Ovary (tissue), 9 donors: Measurements from ENCODE around the gene ADRM1. TPM values are rescaled to one million over a fixed set of nuclear protein-coding genes. Genes with fewer than 3 reads are reported as not detected.
A peak's percentile ranks its signal among the peaks of the same experiment; 100 is the strongest.

ENCODE experiments used
- DNase-seq, 5 donors: peaks; one replicate each; pipeline ENCODE4 v3.0.0-alpha.2; 2019 to 2020
- H3K27ac ChIP-seq, 2 donors: fragments of 200-600 bp; one replicate each; pipeline versions ENCODE4 v1.5.1 to v1.8.0; 2019 to 2022
- H3K27me3 ChIP-seq: fragments of 200-600 bp; one replicate; pipeline ENCODE4 v1.8.0; 2022
- H3K36me3 ChIP-seq: fragments of 200-600 bp; sonication (generic); one replicate; pipeline ENCODE4 v1.5.1; 2019
- H3K4me1 ChIP-seq: one replicate; pipeline ENCODE4 v1.8.1; 2013; ENCODE audit warnings: mild to moderate bottlenecking, moderate library complexity; ENCODE audit not compliant: insufficient read depth
- H3K4me3 ChIP-seq: fragments of 200-600 bp; sonication (generic); one replicate; pipeline ENCODE4 v1.5.1; 2017
- H3K9me3 ChIP-seq, 2 donors: fragments of 200-600 bp in 1 of 2; sonication (generic) in 1 of 2; one replicate each; pipeline versions ENCODE4 v1.5.1 to v1.8.1; 2013 to 2019; ENCODE audit warnings: mild to moderate bottlenecking in 1 of 2, moderate library complexity in 1 of 2
- CTCF ChIP-seq, 3 donors: fragments of 450-650 bp in 2 of 3; fragments of 200-600 bp in 1 of 3; IDR thresholded peaks; one replicate each; pipeline versions ENCODE4 v1.5.1 to v1.8.0; 2016 to 2022; ENCODE audit warnings: antibody characterized with exemption in 3 of 3, mild to moderate bottlenecking in 1 of 3
- EP300 ChIP-seq: sonication (generic); formaldehyde crosslinking; IDR thresholded peaks from one replicate; pipeline ENCODE4 v1.6.1; 2017; ENCODE audit warnings: antibody characterized with exemption
- POLR2A ChIP-seq: fragments of 450-650 bp; IDR thresholded peaks from one replicate; pipeline ENCODE4 v1.6.1; 2017; ENCODE audit warnings: antibody characterized with exemption, mild to moderate bottlenecking, moderate library complexity
- WGBS, 3 donors: extraction: QIAGEN DNeasy Blood & Tissue Kit in 1 of 3; methylation state at CpG; one replicate each; pipeline versions ENCODE4 v1.1.5 to v1.1.7; 2013 to 2017; 5-methylcytosine and 5-hydroxymethylcytosine counted together
- intact Hi-C, 4 donors: fragments of 100-400 bp; cut with DNase I; formaldehyde crosslinking; loops; one replicate each; pipeline versions ENCODE4 v1.11.0 to v1.15.1; 2022 to 2023
- polyA plus RNA-seq, 2 donors: library from polyadenylated mRNA; stranded (reverse); fragments of 200-250 nt in 1 of 2; fragments of 350-450 nt in 1 of 2; fragmentation: Illumina TruSeq in 1 of 2; extraction: RNeasy Lipid Tissue Mini Kit (QIAGEN cat#74804) in 1 of 2; gene quantifications; one replicate each; pipeline ENCODE4 v1.2.3, GENCODE V29; 2013 to 2014
- total RNA-seq, 7 donors: library from RNA; depleted of rRNA in 2 of 7; stranded (reverse); fragments of >200 nt in 2 of 7; fragmentation: NEBNext Ultra II Directional in 3 of 7; extraction: Animal tissue kit (Norgen Biotek cat#: 25700) in 3 of 7; gene quantifications; one replicate each; pipeline versions ENCODE4 v1.1.0 to v1.2.4, GENCODE V29; 2016 to 2023
- donor health status: DM: no; HTN: no; CAD: no; lungs with moderate emphysema.
- donor health status: DM: no; HTN: no; CAD: no.
- donor health status: Bipolar disorder and iron deficiency.
- donor health status: DM: yes; HTN: yes; CAD: no.
- donor health status: DM: no; HTN: no; CAD: no.
- donor health status: DM: yes; HTN: yes; CAD: no.

Gene ADRM1
- total and polyA plus RNA-seq, 9 donors, result 7.8 to 109 (median 55.2) TPM

DNA sequence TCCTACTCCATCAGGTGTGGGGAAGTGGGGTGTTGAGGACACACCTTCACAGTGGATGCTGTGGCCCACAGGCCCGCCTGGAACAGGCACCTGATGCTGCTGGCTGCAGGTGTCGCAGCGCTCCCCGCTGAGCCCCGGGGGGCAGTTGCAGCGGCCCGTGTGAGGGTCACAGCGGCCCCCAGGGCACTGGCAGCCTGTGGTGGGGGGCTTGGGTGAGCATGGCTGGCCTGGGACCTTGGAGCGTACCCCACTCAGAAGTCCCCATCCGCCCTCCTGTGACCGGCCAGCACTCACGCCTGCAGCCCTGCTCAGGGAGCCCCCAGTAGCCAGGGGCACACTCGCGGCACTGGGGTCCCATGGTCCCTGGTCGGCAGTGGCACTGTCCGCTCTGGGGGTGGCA is 19.2 kb downstream of the ADRM1 start:
- H3K27ac ChIP-seq, result no peak overlapping the region
- no peak for DNase-seq
- no peaks in the 10 kb centered on the region for H3K9me3 ChIP-seq
- H3K4me1 ChIP-seq, result peaks cover 2% of the 10 kb centered on the region
- 93 to 96% (median 94%) methylated on average over 10 to 16 of the region's 16 CpGs for WGBS, 3 donors
- TF ChIP-seq EP300 (no peak), CTCF (IDR thresholded peaks at IDR 0.05) (no peak), POLR2A (no peak)
- intact Hi-C loops, result no loop called here
- H3K36me3 ChIP-seq, result no peaks in the 10 kb centered on the region
- no peaks in the 10 kb centered on the region for H3K27me3 ChIP-seq
- no peak overlapping the region for H3K4me3 ChIP-seq

- DNase-seq, result no peak
- Histone ChIP-seq H3K36me3 (no peaks in the 10 kb centered on the region), H3K9me3 (no peaks in the 10 kb centered on the region), H3K4me3 (no peak overlapping the region), H3K4me1 (no peaks in the 10 kb centered on the region), H3K27ac (no peak overlapping the region), H3K27me3 (no peaks in the 10 kb centered on the region)
- WGBS, 3 donors, result 89 to 90% (median 89%) methylated on average over 10 to 16 of the region's 16 CpGs
- intact Hi-C loops, result no loop called here
- TF ChIP-seq EP300 (no peak), CTCF (IDR thresholded peaks at IDR 0.05) (no peak), POLR2A (no peak)
Measured at GRCh38 chr20:62322492-62323041, 19.8 kb downstream of the ADRM1 start.

DNA sequence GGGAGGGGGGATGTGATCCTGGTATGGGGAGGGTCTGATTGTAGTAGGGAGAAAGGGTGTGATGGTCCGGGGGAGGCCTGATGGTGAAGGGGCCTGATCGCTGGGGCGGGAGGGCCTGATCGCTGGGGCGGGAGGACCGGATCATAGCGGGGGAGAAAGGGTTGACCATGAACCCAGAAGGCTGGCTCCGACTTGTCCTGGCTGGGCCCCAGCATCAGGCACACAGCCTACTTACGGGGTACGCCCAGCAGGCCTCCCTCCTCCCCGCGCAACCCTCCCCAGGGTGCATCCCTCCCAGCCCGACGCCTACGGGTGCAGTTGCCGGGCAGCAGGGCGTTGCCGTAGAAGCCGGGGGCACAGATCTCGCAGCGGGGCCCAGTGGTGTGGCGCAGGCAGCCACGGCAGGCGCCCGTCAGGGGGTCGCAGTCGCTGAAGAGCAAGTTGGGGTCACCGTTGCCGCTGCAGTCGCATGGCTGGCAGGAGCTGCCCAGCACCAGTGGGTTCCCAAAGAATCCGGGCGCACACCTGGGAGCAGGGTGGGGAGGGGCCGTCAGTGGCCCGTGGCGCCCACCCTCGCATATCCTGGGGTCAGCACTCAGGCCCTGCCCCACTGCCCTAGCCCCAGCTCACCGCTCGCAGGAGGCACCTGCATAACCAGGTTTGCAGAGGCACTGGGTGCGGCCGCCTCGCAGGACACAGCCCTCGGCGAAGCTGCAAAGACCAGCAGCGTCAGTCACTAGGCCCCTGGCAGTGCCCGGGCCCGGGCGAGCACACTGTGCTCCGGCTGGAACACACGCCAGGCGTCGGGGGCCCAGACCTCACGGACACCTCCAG is 20.6 kb downstream of the ADRM1 start:
- no peaks in the 10 kb centered on the region for H3K27me3 ChIP-seq
- 78 to 84% (median 82%) methylated on average over 51 to 52 of the region's 52 CpGs for WGBS, 3 donors
- no peaks in the 10 kb centered on the region for H3K9me3 ChIP-seq
- DNase-seq, result no peak
- H3K4me1 ChIP-seq, result no peaks in the 10 kb centered on the region
- H3K4me3 ChIP-seq, result no peak overlapping the region
- TF ChIP-seq CTCF (IDR thresholded peaks at IDR 0.05) (no peak), EP300 (no peak), POLR2A (no peak)
- H3K36me3 ChIP-seq, result no peaks in the 10 kb centered on the region
- intact Hi-C loops, result no loop called here
- H3K27ac ChIP-seq, result no peak overlapping the region

DNA sequence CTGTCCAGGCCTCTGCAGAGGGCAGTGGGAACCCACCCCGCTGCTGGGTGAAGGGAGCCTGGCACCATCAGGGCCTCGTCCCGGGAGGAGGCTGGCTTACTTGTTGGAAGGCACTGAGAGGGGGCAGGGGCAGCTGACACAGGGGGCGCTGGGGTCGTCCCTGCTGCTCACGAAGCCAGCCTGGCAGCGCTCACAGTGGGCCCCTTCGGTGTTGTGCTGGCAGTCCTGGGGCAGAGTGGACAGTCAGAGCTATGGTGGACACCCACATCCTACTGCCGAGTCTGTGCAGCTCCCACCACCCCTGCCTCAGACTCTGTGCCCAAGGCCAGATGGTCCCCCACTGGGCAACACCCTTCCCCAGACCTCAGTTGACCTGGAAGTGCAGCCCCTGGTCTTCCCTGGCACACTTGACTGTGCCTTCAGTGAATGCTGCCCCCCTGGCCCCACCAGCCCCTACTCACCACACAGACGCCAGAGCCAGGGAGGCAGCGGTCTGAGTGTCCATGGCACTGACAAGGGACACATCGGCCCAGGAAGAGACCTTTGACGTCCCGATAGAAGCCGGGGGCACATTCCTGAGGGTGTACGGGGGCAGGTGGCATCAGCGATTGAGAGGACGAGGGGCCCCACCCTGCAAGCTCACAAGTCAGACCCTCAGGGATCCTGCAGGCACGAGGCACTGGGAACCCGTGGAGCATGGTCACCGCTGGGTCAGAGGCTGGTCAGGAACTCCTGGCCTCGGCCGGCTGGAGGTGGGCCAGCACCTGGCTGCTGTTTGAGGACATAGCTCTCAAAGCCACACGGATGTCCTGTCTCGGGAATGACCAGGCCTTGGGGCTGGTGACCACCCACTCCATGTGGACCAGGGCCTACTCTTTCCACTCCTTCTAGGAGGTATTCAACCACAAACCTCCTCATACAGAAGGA is 21.4 kb downstream of the ADRM1 start:
- Histone ChIP-seq H3K27ac (no peak overlapping the region), H3K27me3 (no peaks in the 10 kb centered on the region), H3K9me3 (no peaks in the 10 kb centered on the region), H3K36me3 (no peaks in the 10 kb centered on the region), H3K4me3 (no peak overlapping the region), H3K4me1 (no peaks in the 10 kb centered on the region)
- DNase-seq, result peak in 1 of 5 donors; percentile 21
- 84 to 89% (median 85%) methylated on average over 24 to 25 of the region's 25 CpGs for WGBS, 3 donors
- intact Hi-C loops, result no loop called here
- TF ChIP-seq EP300 (no peak), POLR2A (no peak), CTCF (IDR thresholded peaks at IDR 0.05) (no peak)
